Dedifferentiated amniotic fluid mesenchymal stem cell (primary cell): Measurements from ENCODE around the gene FAHD1.

Experiments used
- DNase-seq: peaks from one replicate; pipeline ENCODE4 v3.0.0-alpha.2; 2016; ENCODE audit errors: extremely low spot score

The FAHD1 gene

DNA sequence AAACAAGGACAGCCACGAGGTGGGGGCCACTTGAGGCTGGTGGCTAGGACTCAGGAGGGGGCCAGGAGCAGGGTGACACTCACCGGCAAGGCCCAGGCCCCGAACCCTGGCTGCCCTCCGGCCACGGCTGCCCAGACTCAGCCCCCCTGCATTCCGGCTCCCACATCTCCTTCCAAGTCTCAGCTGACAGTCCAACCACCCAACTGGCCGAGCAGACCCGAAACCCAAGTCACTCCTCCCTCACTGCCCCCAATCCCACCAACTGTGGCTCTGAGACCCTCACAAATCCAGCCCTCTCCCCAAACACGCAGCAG is 9.8 kb upstream of the FAHD1 start:
- DNase-seq: no peak

DNA sequence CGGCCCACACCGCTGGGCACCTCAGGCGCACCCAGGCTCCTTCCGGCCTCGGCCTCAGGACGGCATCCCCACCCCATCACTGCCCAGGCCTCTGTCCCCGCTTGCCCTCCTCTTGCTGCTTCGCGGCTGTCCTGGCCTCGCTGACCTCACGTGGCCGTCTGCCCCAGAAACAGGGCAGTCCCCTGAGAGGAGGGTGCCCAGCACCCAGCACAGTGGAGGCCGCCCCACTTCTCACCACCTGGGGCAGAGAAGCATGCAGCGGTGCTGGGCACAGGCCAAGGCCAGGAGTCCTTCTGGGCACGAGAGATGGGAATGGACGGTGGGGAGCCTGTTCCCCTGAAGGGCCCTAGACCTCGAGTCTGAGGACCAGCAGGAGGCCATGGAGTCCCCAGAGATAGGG is 9.3 kb upstream of the FAHD1 start:
- DNase-seq: no peak

DNA sequence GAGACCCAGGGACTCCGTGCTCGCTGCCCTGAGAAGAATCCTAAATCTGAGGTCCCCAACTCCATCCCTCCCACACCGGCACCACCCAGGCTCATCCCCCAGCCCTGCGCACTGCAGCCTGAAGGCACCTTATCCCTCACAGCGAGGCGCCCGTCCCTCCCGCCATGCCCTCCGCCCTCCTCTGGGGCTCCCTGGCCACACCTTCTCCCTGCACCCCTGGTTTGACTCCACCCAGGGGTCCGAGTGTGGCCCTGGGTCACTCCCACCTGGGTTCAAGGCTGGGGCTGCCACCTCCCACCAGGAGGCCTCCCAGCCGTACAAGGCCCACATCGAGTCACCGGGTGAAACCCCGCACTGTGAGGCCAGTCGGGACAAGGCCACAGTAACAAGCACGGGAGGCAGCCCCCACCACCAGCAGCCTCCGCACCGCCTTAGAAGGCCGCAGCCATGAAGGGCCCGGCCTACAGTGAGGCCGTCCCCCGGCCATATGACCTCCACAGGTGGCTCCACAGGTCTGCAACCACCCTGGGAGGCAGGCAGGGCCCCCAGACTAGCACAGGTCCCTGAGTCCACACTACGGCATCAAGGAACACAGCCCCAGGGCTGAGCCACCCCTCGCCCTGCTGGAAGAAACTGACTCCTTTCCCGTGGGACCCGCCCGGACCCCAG is 8.7 kb upstream of the FAHD1 start:
- no peak for DNase-seq

DNA sequence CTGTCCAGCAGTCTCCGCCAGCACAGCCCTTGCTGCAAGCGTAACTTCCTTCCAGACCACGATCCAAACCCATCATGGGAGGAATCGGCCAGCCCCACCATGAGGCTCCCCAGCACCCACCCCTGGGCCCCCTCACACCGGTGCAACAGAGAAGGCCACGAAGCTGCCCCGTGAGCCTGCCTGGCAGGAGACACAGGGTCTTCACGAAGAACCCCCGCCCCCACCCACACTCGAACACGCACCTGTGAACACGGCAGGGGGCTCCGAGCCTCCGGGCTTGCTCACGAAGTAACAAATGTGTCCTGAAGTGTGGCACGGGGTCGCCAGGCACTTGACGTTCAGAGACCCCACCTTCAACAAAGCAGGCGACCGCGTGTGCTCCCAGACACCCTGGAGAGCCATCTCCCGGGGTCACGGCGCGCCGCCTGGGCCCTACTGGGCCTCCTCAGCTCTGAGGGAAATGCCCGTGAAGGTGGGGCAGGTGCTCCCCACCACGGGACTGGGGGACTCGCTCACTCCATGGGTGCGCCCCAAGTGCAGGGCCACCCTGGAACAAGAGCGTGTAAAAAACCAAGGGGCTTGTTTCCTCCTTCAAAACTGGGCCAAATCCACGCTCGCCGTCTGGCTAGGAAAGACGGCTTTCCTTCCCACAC is 8.0 kb upstream of the FAHD1 start:
- DNase-seq: no peak

DNA sequence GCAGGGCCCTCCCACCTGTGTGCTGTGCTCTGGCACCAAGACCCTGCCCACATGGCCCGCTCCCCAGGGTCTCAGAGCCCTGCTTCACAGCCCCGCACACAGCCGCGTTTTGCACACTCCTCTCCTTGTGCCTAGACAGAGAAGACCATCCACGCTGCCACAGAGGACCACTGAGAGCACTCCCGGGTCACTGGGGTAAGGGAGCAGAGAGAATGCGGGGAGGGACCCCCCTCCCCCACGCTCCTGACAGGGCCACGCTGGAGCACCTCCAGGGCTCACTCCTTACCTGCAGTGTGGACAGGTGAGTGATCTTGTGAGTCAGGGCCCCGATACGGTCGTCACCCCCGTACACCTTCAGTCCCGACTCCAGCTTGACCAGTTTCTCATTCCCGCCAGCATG is 7.4 kb upstream of the FAHD1 start:
- DNase-seq: no peak

DNA sequence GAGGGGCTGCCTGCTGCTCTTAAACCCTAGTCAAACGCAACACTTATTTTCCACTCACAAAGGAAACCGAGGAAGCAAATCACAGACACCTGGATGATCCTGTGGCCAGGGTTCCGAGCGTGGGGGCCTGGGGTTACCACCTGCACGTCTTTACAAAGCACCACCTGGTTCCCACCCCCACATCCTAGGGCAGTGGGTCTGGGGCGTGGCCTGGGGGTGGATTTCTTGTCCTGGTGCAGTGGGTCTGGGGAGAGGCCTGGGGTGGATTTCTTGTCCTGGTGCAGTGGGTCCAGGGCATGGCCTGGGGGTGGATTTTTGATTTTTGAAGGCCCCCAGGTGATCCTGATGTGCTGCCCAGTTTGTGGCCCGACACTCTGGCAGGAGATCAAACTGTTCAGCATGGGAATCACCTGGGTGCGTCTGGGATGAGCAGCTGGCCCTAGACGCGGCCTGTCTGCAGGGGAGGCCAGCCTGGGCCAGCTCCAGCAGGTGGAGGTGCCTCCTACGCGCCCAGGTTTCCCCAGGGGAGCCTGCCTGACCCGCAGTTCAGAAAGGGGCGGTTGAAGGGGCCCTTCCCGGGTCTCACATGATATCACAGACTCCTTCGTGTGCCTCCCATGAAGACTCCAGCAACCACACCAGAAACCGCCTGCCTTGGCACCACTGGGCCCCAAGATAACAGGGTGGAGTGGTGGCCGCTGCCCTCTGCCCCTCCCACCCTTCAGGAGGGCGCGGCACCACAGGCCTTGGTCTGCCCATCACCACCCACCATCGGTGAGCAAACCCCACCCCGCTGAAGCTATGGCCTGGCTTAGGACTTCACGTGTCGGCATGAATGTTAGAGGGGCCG is 6.7 kb upstream of the FAHD1 start:
- no peak for DNase-seq

DNA sequence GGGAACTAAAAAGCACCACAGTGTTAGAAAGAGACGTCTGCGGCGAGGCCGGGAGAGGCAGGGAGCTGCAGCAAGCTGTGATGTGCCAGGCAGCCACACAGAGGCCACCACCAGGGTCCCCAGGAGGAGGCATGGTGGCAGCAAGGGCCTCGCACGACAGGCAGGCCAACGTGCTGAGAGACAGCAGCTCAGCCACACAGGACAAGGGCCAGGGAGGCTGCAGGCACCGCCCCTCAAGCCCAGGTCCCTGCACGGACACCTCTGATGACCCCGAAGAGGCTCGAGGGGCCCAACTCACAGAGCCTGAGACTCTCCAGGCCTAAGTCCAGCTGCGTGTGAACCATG is 6.1 kb upstream of the FAHD1 start:
- DNase-seq: no peak

DNA sequence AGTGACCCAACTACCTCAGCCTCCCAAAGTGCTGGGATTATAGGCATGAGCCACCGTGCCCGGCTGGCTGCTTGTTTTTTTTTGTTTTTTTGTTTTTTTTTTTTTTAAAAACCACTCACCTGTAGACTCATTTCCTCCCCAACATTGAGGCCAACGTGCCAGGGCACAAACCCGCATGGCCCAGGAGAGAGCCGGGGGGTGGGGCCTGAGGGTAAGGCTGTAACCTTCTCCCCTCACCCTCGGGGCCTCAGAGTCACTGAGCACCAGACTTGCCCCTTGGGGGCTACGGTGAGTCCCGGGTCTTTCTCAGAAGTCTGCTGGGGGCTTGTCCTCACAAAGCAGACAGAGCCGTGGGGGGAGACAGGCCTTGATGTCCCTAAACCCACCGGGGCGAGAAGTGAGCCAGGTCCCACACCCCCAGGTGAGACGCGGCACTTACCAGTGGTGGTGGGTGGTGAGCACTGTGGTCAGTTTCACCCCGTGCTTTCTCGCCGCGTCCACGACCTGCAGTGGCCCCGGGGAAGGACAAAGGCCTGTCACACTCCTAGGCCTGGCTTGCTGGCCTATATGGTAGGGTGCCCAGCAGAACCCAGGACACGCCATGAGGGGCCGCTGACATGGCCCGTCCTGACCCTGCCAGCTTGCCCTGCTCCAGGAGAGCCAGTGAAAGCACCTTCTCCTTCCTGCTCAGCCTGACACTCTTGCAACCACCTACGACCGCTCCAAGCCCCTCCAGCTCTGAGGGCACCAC is 5.0 kb upstream of the FAHD1 start:
- DNase-seq: no peak

DNA sequence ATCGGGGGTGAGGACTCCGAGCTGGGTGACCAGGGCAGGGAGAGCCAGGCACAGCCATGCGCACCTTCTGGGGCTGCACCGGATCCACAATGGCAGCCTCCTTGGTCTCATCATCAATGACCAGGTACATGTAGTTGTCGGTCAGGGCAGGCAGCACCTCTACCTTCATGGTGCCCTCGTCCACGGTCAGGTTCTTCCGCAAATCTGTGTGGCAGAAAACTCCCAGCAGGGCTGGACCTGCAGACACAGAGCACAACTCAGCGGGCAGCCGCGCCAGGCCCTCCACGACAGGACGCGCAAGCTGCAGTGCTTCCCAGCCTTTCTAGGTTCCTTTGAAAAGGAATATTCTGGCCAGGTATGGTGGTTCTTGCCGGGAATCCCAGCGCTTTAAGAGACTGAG is 4.2 kb upstream of the FAHD1 start:
- no peak for DNase-seq

DNA sequence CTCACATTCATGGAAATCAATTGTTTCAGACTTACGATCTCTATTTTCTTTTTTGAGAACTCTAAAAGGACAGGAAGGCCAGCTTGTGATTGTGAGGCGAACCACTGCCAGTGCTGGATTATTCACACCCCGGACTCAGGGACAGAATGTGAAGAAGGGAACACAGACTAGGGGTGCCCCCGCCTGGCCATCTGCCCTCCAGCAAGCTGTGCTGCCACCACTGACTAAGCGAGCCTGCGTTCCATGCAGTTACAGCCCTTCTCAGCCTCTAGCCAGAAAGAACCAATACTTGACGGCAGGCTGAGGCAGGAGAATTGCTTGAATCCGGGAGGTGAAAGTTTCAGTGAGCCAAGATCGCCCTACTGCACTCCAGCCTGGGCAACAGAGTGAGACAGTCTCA is 3.2 kb upstream of the FAHD1 start:
- peak; percentile 17 for DNase-seq

DNA sequence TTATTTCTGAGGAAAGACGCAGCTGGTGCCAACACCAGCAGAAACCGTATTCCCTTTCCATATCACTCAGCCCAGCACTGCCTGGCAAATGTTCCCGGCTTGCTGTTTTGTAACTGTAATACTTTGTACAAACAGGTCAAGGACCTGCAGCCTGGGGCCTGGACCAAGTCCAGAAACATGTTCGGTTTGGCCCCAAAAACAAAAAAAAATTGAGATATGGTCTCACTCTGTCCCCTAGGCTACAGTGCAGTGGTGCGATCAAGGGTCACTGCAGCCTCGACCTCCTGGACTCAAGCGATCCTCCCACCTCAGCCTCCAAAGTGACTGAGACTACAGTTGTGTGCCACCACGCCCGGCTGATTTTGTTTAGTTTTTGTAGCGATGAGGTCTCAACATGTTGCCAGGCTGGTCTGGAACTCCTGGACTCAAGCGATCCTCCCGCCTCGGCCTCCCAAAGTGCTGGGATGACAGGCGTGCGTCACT is 1.6 kb upstream of the FAHD1 start:
- DNase-seq: no peak

DNA sequence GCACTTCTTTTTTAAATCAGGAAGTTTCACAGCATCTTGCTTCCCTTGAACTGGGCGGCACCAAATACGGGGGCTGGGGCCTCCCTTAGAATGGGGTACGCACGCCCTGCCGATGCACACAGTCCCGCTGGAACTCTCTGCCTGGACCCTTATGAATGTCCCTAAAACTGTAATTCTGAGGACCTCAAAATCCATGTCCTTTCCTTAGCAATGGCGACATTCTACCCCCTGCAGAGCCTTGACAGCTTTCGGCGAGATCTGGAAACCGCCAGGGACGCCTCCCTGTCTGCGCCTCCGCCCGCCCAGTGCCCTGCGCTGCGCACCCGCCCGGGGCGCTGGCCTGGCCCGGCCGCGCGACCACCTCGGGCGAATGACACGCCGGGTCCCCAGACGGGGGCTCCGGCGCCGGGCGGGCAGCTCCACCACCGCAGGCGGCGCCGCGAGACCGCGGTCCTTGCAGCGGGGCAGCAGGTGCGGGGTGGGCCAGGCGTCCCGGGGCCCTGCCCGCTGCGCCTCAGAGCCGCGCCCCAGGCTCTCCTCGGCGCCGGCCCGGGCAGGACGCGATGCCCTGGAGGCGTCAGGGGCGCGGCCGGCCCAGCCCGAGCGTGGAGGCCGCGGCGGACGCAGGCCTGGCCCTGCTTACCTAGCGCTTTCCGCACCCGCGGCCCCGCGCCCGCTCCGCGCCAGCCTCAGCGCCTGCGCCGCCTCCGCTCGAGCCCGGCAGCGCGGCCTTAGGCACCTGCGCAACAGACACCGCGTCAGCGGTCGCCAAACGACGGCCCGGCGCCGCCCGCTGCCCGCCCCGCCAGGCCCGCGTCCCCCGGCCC is 929 bp upstream of the FAHD1 start:
- peak; percentile 23 for DNase-seq

DNA sequence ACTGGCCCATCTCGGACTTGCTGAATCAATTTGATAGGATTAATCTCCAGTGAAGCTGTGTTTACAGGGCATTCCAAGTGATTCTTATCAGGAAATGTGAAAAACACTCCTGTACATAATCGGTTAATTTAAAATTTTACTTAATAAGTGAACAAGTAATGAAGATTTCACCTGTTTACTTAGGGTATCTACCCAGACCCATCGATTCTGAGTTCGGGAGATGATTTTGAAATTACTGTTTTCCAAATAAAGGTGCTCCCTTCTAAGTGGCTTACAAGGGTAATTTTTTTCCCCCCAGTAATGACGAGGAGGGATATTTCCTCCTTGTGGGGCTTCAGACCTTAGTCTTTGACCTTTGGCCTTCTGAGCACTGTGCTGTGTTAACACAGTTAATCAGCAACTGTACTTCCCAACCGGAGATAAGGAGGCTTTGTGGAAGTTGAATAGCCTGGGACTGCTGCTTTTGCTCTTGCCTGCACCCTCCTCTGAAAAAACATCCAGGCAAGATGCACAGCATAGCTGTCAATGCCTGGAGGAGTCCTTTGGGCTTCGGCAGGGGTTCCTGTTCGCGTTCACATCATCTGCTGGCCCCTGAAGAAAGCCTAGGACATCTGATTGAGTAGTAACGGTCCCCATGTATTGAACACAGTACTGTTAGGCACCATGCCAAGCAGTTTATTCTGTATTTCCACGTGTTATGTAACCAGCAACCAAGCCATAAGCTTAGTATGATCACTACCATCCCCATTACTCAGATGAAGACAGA is 1.8 kb downstream of the FAHD1 start:
- no peak for DNase-seq

DNA sequence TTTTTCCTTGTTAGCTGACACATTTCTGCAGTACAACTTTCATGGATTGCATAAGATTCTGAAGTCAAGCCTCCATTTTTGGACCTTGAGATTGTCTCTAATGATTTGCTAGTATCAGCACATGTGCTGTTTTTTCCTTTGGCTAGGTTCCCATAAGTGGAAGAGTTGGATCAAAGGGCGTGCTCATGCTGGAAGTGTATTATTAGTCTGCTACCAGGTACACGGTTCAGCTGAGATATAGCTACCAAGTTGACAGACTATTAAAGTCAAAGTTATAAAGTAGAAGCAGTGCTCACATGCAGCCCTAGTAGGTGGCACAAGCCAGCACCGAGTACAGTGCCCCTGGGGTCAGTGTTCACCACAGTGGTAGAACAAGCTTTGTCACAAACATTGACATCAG is 3.2 kb downstream of the FAHD1 start:
- DNase-seq: no peak

DNA sequence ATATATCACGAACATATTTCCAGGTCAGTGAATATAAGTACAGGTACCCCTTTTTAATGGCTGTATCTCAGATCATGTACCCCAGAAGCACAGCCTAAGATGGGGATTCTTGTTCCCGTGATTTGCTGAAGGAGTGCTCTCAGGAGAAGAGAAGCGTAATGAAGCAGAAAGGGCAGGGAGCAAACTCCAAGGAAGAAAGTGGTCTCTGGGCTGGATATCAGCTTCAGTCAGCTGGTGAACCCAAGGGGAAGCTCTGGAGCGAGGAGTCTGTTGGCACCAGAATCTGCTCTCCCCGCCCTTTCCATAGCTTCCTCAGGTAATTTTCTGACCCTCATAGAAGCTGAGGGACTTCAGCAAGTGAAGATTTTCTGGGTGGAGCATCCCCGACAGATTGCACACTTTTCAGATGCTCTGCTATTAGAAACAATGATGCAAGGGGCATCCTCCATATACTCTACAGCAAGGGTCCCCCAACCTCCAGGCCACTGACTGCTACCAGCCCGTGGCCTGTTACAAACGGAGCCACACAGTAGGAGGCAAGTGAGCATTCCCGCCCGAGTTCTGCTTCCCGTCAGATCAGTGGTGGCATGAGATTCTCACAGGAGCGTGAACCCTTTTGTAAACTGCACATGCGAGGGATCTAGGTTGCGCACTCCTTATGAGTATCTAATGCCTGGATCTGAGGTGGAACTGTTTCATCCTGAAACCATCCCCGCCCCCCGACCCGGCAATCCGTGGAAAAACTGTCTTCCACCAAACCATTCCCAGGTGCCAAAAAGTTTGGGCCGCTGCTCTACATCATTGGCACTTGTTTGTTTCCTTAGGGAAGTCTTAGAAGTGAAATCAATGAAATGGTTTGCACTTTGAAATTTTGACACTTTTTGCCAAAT is 4.4 kb downstream of the FAHD1 start:
- DNase-seq: no peak

DNA sequence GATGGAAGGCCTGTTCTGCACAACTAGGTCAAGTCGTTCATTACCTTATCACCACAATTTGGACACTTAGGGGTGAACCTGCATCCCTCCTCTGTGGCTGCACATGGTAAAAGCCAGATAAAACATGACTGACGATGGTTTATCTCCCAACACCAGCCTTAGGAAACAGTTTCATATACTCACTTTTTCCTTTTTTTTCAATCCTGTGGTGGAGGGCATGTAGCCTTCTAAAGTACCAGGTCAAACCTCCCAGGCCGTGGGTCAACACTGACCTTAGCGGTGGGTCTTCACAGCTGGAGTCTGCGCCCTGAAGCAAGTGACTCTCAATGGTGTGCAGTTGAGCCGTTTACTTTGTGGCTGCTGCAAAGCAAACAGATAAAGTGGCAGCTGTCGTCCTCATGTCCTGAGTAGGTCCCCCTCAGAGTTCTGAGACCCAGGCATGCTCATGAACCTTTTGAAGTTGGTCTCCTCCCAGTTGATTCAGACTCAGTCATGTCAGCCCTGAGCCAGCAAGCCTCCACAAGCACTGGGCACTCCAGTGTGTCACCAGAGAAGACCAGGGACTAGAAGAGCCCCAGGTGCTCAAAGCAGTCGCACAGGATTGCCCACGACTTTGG is 5.9 kb downstream of the FAHD1 start:
- DNase-seq: no peak

DNA sequence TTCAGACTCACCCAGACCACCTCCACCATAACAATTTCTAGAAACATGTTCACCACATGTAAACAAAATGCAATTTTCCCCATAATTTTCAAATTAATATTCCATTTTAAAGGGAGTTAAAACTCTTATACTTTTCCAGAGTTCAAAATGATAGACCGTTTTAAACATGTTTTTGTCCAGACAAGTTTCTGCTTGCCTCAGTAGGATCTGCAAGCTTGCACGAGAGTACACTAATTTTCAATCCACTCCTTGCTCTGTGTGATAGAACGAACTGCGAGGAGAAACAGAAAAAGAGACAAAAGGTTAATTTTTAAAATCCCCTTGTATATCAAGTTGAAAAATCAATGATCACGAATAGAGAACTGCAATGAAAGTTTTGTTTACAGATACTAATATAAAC is 7.1 kb downstream of the FAHD1 start:
- DNase-seq: no peak

DNA sequence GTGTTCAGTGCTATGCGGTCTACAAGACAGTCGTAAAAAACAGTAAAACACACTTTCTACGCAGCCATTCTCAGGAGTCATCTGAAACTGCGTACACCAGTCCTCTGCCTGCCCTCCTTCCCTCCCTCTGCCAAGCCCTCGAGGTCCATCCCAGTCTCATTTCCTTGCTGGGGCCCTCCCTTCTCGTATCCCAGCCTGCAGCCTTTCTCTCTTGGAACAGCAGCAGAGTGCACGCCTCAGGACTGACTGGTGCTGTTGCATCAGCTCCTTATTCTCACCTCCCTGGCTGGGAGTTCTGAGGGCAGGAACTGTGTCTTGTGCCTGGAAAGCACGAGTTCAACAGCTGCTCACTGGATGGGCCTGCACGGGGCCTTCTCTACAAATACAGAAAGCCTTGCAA is 12.5 kb downstream of the FAHD1 start:
- DNase-seq: peak; percentile 76

DNA sequence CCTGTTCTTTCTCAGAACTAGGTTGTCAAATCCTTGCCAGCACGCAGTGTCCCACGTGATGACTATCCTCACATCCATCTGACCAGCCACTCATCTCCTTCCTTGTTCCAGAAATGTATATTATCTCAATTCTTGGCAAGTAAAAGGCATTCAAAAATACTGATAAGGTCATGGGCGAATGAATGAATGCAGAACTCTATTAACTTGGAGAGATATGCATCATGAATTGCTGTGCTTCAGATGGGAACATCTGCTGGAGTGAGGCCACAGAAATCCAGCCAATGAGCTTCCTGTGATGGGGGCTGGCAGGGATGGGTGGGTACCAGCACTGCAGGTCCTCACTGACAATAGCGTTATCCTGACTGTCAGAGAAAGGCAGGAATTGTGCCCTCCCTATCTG is 19.0 kb downstream of the FAHD1 start:
- DNase-seq: no peak
